T-helper 2 cell treated with Interferon-gamma antibody and Interleukin-4, amounts not matched to agents 100 ng/mL and 5 ng/mL, for 36 hours (primary cell): Measurements from ENCODE around the gene TMEM235. TPM values are rescaled to one million over a fixed set of nuclear protein-coding genes. Genes with fewer than 3 reads are reported as not detected.

Experiments used
- intact Hi-C: fragments of 100-400 bp; cut with micrococcal nuclease; formaldehyde crosslinking; loops from one replicate; pipeline ENCODE4 v1.15.1; 2023
- total RNA-seq: library from RNA; stranded (reverse); gene quantifications from 2 replicates; pipeline ENCODE4 v1.2.3, GENCODE V29; 2022

The TMEM235 gene
- total RNA-seq, 1 donor from 2014 or later: not detected

- intact Hi-C loops: loop anchor here (5.0 kb wide), 3 partner anchors 103 to 168 kb away; partner anchors contain the start of gene TMC8
These were observed 22.7 kb downstream of the TMEM235 start for GRCh38 chr17:78253946-78254672.

DNA sequence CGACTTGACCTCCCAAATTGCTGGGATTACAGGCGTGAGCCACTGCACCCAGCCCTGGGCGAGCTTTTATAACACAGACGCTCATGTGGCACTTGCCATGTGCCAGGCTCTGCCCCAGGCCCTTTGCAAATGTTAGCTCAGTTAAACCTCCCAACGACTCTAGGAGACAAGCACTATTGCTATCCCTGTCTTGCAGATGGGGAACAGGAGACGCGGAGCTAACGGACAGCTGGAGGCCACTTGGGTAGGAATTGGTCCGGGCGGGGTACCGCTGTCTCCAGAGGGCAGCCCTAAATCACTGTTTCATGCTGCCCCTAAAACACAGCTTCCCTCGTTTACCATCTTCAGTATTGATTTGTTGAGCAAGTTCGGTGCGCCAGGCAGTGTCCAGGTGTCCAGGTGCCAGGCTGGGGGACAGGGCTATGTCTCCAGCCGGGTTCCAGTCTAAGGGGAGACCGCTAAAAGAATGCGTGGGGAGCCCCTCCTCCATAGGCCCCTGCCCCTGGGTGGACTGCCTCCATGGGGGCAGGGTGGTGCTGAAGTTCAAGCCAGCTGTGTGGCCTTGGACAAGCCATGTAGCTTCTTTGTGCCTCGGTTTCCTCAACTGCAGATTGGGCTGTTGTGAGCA lies 23.7 kb downstream of the TMEM235 start:
- intact Hi-C loops: no loop called here

DNA sequence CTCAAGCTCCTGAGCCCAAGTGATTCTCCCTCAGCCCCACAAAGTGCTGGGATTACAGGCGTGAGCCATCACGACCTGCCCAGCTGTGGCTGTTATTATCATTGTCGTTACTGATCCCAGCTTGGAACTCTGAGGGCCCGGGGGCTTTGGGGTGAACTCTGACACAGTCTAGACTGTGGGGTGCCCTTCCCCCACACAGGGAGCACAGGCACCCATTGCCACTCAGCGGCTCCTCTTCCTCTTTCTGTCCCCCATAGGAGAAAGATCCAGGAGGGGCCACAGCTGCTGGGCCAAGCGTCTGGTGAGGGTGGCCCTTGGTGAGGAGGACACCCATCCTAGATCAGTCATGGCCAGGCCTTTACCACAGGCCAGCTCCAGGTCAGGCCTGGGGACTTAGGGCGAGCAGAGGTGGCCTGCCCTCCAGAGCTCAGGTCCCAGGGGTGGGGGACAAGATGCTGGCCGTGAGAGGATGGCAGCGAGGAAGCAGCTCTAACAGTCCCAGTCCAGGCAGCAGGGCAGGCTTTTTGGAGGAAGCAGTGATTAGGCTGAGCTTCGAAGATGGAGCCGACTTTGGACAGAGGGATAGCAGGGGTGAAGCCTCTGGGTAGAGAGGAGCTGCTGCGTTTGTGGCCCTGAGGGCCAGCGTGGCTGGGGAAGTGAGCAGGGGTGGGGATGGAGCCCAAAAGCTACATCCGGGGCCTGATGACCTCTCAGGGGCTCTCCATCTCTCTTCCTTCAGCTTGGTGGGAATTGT lies 24.7 kb downstream of the TMEM235 start:
- intact Hi-C loops: no loop called here

GRCh38 chr17:78256707-78257591 lies 25.5 kb downstream of the TMEM235 start:
- intact Hi-C loops: no loop called here

DNA sequence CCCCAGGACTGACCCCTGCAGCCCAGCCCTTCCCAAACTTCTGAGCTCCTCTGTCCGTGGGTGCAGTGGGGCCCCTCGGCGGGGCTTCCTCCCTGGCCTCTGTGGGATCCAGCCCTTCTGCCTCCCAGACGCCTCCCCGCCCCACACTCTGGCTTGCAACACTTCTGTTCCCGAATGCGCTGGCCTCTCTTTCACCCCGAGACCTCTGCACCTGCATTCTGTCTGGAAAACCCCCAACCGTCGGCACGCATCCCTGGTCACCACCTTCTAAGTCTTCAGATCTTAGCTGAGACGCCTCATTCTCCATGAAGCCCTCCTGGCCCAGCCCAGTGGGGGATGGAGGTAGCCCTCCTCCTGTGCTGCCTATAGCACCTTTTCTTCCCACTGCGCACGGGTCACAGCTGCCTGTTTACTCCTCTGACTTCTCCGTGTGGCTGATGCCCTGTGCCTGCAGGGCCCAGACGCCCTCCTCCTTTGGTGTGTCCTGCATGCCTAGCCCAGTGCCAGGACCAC lies 26.4 kb downstream of the TMEM235 start:
- intact Hi-C loops: no loop called here

DNA sequence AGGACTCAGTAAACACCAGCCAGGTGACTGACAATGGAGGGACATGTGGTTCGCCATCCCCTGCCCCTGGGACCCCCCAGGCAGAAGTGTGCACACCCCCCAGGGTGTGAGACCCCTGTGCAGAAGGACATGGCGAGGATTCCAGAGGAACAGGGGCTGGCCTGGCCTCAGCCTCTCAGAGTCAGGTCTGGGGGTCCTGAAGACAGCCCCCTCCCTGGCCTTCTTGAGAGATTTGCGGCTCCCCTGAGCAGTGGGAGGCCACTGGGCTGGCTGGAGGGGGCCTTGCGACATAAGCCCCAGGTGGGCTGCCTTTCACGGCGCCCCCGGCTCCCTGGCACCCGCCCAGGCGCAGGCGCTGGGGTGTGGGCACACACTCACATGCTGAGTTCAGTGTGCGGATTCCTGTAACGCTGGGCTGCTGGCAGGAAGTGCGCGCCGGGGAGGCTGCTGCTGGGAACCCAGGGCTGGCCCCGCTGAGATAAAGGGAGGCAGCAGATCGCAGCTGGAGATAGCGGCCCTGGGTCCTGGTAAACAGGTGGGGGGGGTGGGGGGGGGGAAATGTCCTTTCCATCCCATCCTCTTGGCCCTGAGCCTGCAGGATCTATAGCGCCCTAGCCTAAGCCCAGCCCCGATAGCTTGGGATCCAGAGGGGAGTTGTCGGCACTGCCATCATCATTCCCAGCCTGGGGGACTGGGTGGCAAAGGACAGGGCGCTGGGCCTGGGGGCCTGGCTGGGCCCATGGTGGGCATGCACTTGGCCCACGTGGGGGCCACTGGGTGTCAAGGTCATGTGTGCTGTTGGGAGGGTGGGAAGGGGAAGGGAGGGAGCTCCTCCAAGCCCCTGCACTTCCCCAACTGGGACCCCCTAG lies 27.1 kb downstream of the TMEM235 start:
- intact Hi-C loops: no loop called here

GRCh38 chr17:78259192-78259554 lies 27.7 kb downstream of the TMEM235 start:
- intact Hi-C loops: no loop called here

DNA sequence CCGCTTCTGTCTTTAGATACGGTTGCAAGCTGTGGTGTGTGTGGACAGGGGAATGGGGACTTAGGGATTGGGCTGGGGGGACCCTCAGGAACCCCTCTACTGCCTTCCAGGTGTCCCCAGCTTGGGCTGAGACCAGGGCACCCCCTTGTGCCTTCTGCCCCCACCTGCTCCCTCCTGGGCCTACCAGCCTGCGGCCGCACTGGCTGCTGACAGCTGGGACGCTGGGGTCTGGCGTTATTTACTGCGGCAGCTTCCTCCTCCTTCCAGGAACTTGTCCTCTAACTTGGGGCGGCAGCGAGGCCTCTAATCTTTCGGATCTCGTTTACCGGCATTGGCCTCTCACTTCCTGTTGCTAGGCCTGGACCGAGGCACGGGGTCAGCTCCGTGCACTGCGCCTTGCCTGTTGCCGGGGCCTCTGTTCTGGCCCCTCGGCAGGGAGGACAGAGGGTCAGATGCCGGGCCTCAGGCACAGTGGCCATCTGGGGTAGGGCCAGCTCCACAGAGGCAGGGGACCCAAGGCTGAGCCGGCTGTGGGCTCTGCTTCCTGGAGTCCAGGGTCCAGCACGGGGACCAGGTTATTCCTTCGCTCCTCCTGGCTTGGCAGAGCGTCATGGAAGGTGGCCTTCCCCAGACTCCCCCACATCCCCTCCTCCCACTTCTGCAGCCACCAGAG lies 31.8 kb downstream of the TMEM235 start:
- intact Hi-C loops: no loop called here

GRCh38 chr17:78263736-78264340 lies 32.4 kb downstream of the TMEM235 start:
- intact Hi-C loops: no loop called here

DNA sequence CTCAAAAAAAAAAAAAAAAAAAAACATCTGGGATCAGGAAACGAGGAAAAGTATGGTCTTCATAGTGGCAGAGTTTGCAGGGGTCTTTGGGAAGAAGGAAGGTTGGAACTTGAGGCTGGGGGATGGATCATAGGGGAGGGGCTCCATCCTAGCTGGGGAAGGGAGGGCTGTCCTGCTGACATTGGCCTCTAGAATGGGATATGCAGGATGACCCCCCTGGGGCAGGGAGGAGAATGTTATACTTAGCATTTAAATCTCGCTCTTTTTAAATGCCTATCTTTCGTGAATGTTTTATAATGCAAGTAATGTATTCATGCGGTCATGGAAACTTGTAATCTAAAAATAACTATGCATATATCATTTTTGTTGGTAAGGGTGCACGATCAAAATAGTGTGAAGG lies 33.2 kb downstream of the TMEM235 start:
- intact Hi-C loops: no loop called here

GRCh38 chr17:78265121-78265520 lies 33.7 kb downstream of the TMEM235 start:
- intact Hi-C loops: no loop called here

DNA sequence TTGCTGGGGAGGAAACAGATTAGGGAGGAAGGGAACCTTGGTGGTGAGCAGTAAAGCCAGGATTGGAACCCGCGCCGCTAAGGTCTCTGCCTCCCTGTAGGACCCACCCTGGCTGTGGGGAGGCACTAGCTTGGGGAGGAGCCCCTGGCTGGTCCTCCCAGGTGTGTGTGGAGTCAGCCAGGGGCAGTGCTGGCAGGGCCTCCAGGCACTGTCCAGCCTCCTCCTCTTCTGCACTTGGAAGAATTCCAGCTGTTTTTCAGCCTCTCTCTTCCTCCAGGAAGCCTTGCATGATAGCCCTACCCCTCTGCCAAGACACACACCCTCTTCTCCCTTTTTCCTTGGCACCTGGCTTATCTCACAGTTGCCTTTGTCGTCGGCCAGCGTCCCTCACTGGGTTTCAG lies 34.8 kb downstream of the TMEM235 start:
- intact Hi-C loops: no loop called here

GRCh38 chr17:78266771-78267170 lies 35.3 kb downstream of the TMEM235 start:
- intact Hi-C loops: no loop called here

GRCh38 chr17:78267253-78268073 lies 36.0 kb downstream of the TMEM235 start:
- intact Hi-C loops: no loop called here

GRCh38 chr17:78268191-78268874 lies 36.9 kb downstream of the TMEM235 start:
- intact Hi-C loops: no loop called here

DNA sequence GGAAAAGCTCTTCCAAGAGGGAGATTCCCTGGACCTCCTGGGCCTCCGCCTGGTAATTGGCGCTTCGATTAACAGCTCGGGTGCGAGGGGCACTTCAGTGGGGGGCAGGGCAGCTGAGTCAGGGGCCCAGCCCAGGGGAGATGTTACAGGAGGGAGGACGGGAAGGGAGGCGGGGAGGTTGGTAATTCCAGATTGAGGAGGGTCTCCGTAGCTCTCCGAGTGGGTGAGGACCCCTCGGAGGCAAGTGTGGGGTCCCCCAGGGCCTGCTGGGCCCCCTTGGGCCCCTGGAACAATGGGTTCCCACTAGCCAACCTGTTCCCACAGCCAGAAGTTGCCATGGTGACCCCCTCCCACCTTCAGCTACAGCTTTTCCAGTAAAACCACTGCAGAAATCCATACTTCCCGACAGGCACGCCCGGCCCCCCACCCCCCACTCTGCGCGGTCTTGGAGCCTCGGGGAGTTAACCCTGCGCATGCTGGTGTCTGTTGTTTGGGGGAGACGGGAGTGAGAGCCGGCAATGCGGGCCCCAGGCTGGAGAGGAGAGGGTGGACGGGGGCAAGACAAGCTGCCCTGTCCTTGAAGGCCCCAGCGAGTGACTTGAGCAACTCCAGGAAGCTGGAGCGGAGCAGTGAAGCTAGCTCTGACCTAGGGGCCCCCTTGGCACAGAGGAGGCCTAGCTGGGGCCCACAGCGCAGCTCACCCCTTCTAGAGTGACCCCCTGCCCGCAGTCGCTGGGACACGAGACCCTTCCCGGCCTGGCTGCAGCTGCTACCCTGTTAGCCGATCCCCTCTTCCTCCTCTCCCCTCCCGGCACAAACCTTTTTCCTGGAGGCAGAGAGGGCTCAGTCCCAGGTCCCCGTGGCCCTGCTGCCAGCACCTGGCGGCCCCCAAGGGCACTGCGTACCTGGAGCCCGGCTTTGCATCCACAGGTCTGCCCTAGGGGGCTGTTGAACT lies 37.8 kb downstream of the TMEM235 start:
- intact Hi-C loops: no loop called here

DNA sequence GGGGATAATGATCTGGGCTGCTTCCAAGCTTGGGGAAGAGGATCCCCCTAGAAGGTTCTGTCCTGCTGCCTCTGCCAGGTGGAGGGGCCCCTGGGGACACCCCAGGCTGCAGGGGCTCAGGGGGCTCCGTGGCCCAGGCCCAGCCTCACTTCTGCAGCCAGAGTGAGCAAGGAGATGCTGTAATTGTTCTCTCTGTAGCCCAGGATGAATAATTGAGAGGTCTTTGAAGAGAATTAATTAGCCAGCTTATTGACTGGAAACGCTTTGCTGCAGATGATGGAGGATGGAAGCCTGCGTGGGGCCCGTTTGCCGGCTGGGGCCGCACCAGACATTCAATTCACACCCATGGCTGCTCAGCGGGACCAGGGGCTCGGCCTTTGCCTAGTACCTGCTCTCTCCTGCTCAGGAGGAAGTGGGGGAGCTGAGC lies 38.5 kb downstream of the TMEM235 start:
- intact Hi-C loops: no loop called here
